ENCODE data around the gene TBPL2.
A peak's percentile ranks its signal among the peaks of the same experiment; 100 is the strongest.

TBPL2 gene

GRCh38 chr14:55387121-55387520, 53.3 kb downstream of the TBPL2 start:
- Histone ChIP-seq H3K27ac (ENCODE audit: extremely low read depth, low read depth, low read length) (no peak overlapping the region), H3K36me3 (ENCODE audit: control insufficient read depth in 2 of 2, insufficient read depth in 1 of 2, low read length in 2 of 2) (peaks cover 0 to 20% of the 10 kb centered on the region in 2 experiments; a peak in 2 of 3 replicates), H3K4me3 (ENCODE audit: low read depth, low read length) (no peak overlapping the region), H3K4me1 (ENCODE audit: control insufficient read depth, insufficient read depth, low read length) (peaks cover 2% of the 10 kb centered on the region; the same call in 1 of the 2 replicates), H3K9me3 (ENCODE audit: control insufficient read depth, insufficient read depth, low read depth, low read length) (no peaks in the 10 kb centered on the region)
- CTCF ChIA-PET = no interaction called here
- TF ChIP-seq ZNF560 (tag by site-specific recombination; IDR thresholded peaks at IDR 0.05; ENCODE audit: borderline replicate concordance) (no peak), ZNF768 (tag by site-specific recombination; IDR thresholded peaks at IDR 0.05) (no peak)
- POLR2A ChIA-PET = no interaction called here

- Histone ChIP-seq H3K36me3 (ENCODE audit: control insufficient read depth in 2 of 2, insufficient read depth in 1 of 2, low read length in 2 of 2) (peaks cover 6 to 28% of the 10 kb centered on the region in 2 experiments), H3K4me1 (ENCODE audit: control insufficient read depth, insufficient read depth, low read length) (peaks cover 2% of the 10 kb centered on the region; the same call in 1 of the 2 replicates), H3K27ac (ENCODE audit: extremely low read depth, low read depth, low read length) (0 out of 2 replicates have a peak overlapping the region, but pooled peaks have one; percentile 4), H3K9me3 (ENCODE audit: control insufficient read depth, insufficient read depth, low read depth, low read length) (no peaks in the 10 kb centered on the region), H3K4me3 (ENCODE audit: low read depth, low read length) (no peak overlapping the region)
- POLR2A ChIA-PET = no interaction called here
- CTCF ChIA-PET = interaction anchor here (0.6 to 1.1 kb wide), 2 partner anchors 49 to 175 kb away, joined by 3 read pairs; no protein-coding TSS in a partner anchor
- peak; percentile 75 for TF ChIP-seq PRDM4 (tag by site-specific recombination; IDR thresholded peaks at IDR 0.05)
- TF ChIP-seq ZNF548 (tag by site-specific recombination; IDR thresholded peaks at IDR 0.05) = no peak
These were observed 54.2 kb downstream of the TBPL2 start for GRCh38 chr14:55386037-55386808.

- Histone ChIP-seq H3K4me1 (ENCODE audit: control insufficient read depth, insufficient read depth, low read length) (peaks cover 2% of the 10 kb centered on the region; the same call in 1 of the 2 replicates), H3K9me3 (ENCODE audit: control insufficient read depth, insufficient read depth, low read depth, low read length) (no peaks in the 10 kb centered on the region), H3K27ac (ENCODE audit: extremely low read depth, low read depth, low read length) (no peak overlapping the region), H3K4me3 (ENCODE audit: low read depth, low read length) (no peak overlapping the region), H3K36me3 (ENCODE audit: control insufficient read depth in 2 of 2, insufficient read depth in 1 of 2, low read length in 2 of 2) (peaks cover 18 to 41% of the 10 kb centered on the region in 2 experiments)
- TF ChIP-seq ZBTB48 (tag by site-specific recombination; IDR thresholded peaks at IDR 0.05) = no peak
- TF ChIP-seq ZNF704 (tag by site-specific recombination; IDR thresholded peaks at IDR 0.05) = no peak
- no peak for TF ChIP-seq SP7 (tag by site-specific recombination; IDR thresholded peaks at IDR 0.05)
- no peak for TF ChIP-seq ZFHX2 (tag by site-specific recombination; conservative IDR thresholded peaks at IDR 0.05)
- no peak for TF ChIP-seq GLIS2 (tag by site-specific recombination; IDR thresholded peaks at IDR 0.05)
- TF ChIP-seq SP3 (tag by site-specific recombination; IDR thresholded peaks at IDR 0.05) = no peak
- TF ChIP-seq ZNF654 (tag by site-specific recombination; IDR thresholded peaks at IDR 0.05; ENCODE audit: low read depth) = no peak
- TF ChIP-seq ZNF747 (tag by site-specific recombination; IDR thresholded peaks at IDR 0.05) = no peak
- TF ChIP-seq ZNF184 (tag by site-specific recombination; IDR thresholded peaks at IDR 0.05) = no peak
- no peak for TF ChIP-seq ZNF777 (tag by site-specific recombination; IDR thresholded peaks at IDR 0.05; ENCODE audit: borderline replicate concordance)
- no peak for TF ChIP-seq ZNF596 (tag by site-specific recombination; IDR thresholded peaks at IDR 0.05)
- TF ChIP-seq ZNF707 (tag by site-specific recombination; IDR thresholded peaks at IDR 0.05) = no peak
- no peak for TF ChIP-seq ZNF426 (tag by site-specific recombination; IDR thresholded peaks at IDR 0.05)
- TF ChIP-seq SP2 (tag by site-specific recombination; IDR thresholded peaks at IDR 0.05) = no peak
- no peak for TF ChIP-seq ZNF560 (tag by site-specific recombination; IDR thresholded peaks at IDR 0.05; ENCODE audit: borderline replicate concordance)
- TF ChIP-seq ZNF610 (tag by site-specific recombination; IDR thresholded peaks at IDR 0.05; ENCODE audit: borderline replicate concordance) = no peak
- no peak for TF ChIP-seq ZNF302 (tag by site-specific recombination; IDR thresholded peaks at IDR 0.05; ENCODE audit: low read depth)
- no peak for TF ChIP-seq ZBTB21 (tag by site-specific recombination; IDR thresholded peaks at IDR 0.05)
- no peak for TF ChIP-seq ZNF660 (tag by site-specific recombination; IDR thresholded peaks at IDR 0.05)
- TF ChIP-seq PRDM1 (tag by site-specific recombination; IDR thresholded peaks at IDR 0.05) = no peak
- ChIA-PET POLR2A (no interaction called here), CTCF (no interaction called here)
These were observed 55.9 kb downstream of the TBPL2 start for GRCh38 chr14:55384536-55384935.
